Stimulated activated CD8-positive, alpha-beta memory T cell treated with anti-CD3 and anti-CD28 coated beads, Interleukin-4, amount 100 ng/mL, for 48 hours (primary cell): ENCODE measurements around the gene TTYH2.

Source experiments
- DNase-seq: peaks from one replicate; pipeline ENCODE4 v3.0.0-alpha.2; 2020

The TTYH2 gene

GRCh38 chr17:74216505-74216904 lies 3.1 kb downstream of the TTYH2 start:
- DNase-seq = no peak

- DNase-seq = no peak
Observed at GRCh38 chr17:74217037-74217730, 3.8 kb downstream of the TTYH2 start.

GRCh38 chr17:74217888-74218287 lies 4.5 kb downstream of the TTYH2 start:
- no peak for DNase-seq

GRCh38 chr17:74218436-74218835 lies 5.1 kb downstream of the TTYH2 start:
- no peak for DNase-seq

GRCh38 chr17:74219576-74220133 lies 6.3 kb downstream of the TTYH2 start:
- DNase-seq = no peak

GRCh38 chr17:74220219-74220618 lies 6.8 kb downstream of the TTYH2 start:
- no peak for DNase-seq

GRCh38 chr17:74220946-74221818 lies 7.8 kb downstream of the TTYH2 start:
- no peak for DNase-seq

- no peak for DNase-seq
Observed at GRCh38 chr17:74222399-74222798, 9.0 kb downstream of the TTYH2 start.

- no peak for DNase-seq
Observed at GRCh38 chr17:74223901-74224300, 10.5 kb downstream of the TTYH2 start.

GRCh38 chr17:74224959-74225725 lies 11.8 kb downstream of the TTYH2 start:
- DNase-seq = no peak

- DNase-seq = no peak
Observed at GRCh38 chr17:74226252-74226651, 12.9 kb downstream of the TTYH2 start.

- DNase-seq = no peak
Observed at GRCh38 chr17:74227271-74228080, 14.1 kb downstream of the TTYH2 start.

GRCh38 chr17:74228306-74228978 lies 15.1 kb downstream of the TTYH2 start:
- DNase-seq = no peak

- no peak for DNase-seq
Observed at GRCh38 chr17:74230896-74231295, 17.5 kb downstream of the TTYH2 start.

- no peak for DNase-seq
Observed at GRCh38 chr17:74231928-74232907, 18.8 kb downstream of the TTYH2 start.

- DNase-seq = no peak
Observed at GRCh38 chr17:74233937-74234336, 20.6 kb downstream of the TTYH2 start.

- DNase-seq = no peak
Observed at GRCh38 chr17:74234486-74234885, 21.1 kb downstream of the TTYH2 start.

- DNase-seq = no peak
Observed at GRCh38 chr17:74235040-74235581, 21.7 kb downstream of the TTYH2 start.

- DNase-seq = no peak
Observed at GRCh38 chr17:74235911-74236371, 22.6 kb downstream of the TTYH2 start.

- no peak for DNase-seq
Observed at GRCh38 chr17:74237321-74237720, 23.9 kb downstream of the TTYH2 start.
